Karpas-422 (cell line): ENCODE measurements around the gene SUCLA2. TPM values are rescaled to one million over a fixed set of nuclear protein-coding genes. Genes with fewer than 3 reads are reported as not detected.

Experiments used
- DNase-seq: peaks from one replicate; pipeline ENCODE4 v3.0.0-alpha.2; 2015
- H2AFZ ChIP-seq: fragments of 200-600 bp; sonication (generic); 2 replicates; pipeline ENCODE4 v1.6.1; 2014; ENCODE audit warnings: antibody characterized with exemption, low read length, mixed read lengths
- H3K27ac ChIP-seq: fragments of 200-600 bp; sonication (generic); 2 replicates; pipeline ENCODE4 v1.5.1; 2014; ENCODE audit warnings: mild to moderate bottlenecking, low read length, moderate library complexity
- H3K27me3 ChIP-seq: fragments of 200-600 bp; sonication (generic); 2 replicates; pipeline ENCODE4 v1.6.1; 2014; ENCODE audit warnings: low read length, mixed read lengths
- H3K36me3 ChIP-seq: fragments of 200-600 bp; sonication (generic); 2 replicates; pipeline ENCODE4 v1.6.1; 2014; ENCODE audit warnings: low read length, mixed read lengths; ENCODE audit not compliant: insufficient read depth
- H3K4me1 ChIP-seq: fragments of 200-600 bp; sonication (generic); 2 replicates; pipeline ENCODE4 v1.6.1; 2014; ENCODE audit warnings: mild to moderate bottlenecking, low read length, mixed read lengths
- H3K4me2 ChIP-seq: fragments of 200-600 bp; sonication (generic); 2 replicates; pipeline ENCODE4 v1.6.1; 2014; ENCODE audit warnings: low read length, low read depth, mild to moderate bottlenecking; ENCODE audit not compliant: poor library complexity, severe bottlenecking
- H3K4me3 ChIP-seq: fragments of 200-600 bp; sonication (generic); 2 replicates; pipeline ENCODE4 v1.5.1; 2014; ENCODE audit warnings: mild to moderate bottlenecking, antibody characterized with exemption, low read length, mixed read lengths
- H3K79me2 ChIP-seq: fragments of 200-600 bp; sonication (generic); 2 replicates; pipeline ENCODE4 v1.6.1; 2014; ENCODE audit warnings: mild to moderate bottlenecking, low read length, mixed read lengths
- H3K9ac ChIP-seq: fragments of 200-600 bp; sonication (generic); 2 replicates; pipeline ENCODE4 v1.6.0; 2014; ENCODE audit warnings: low read length
- H3K9me2 ChIP-seq: fragments of 200-600 bp; sonication (generic), shearing (Covaris generic); replicated peaks from 2 replicates; pipeline ENCODE4 v1.6.0; 2014; ENCODE audit warnings: mild to moderate bottlenecking, low read length, moderate library complexity; ENCODE audit not compliant: insufficient read depth
- H3K9me3 ChIP-seq: fragments of 300-700, 200-600 bp; sonication (generic); 2 replicates; pipeline ENCODE4 v1.6.1; 2014; ENCODE audit warnings: low read length, mixed read lengths
- H4K20me1 ChIP-seq: fragments of 200-600 bp; sonication (generic); 2 replicates; pipeline ENCODE4 v1.6.1; 2014; ENCODE audit warnings: mild to moderate bottlenecking, antibody characterized with exemption, low read length, low read depth; ENCODE audit not compliant: insufficient read depth
- total RNA-seq: library from RNA; depleted of rRNA; stranded (reverse); fragments of >200 nt; shearing (Covaris generic); gene quantifications from 2 replicates; pipeline ENCODE4 v1.2.3, GENCODE V29; 2014; ENCODE audit warnings: low replicate concordance; rRNA removed

SUCLA2 gene
- total RNA-seq, 1 experiment from 2014 or later = 43.4 TPM

GRCh38 chr13:47896546-47896945, 104.5 kb downstream of the SUCLA2 start:
- Histone ChIP-seq H4K20me1 (no peaks in the 10 kb centered on the region), H3K36me3 (no peaks in the 10 kb centered on the region), H3K79me2 (no peaks in the 10 kb centered on the region), H3K4me3 (no peak overlapping the region), H3K27ac (no peak overlapping the region), H3K9me2 (no peaks in the 10 kb centered on the region), H3K9me3 (no peaks in the 10 kb centered on the region), H3K4me2 (no peak overlapping the region), H3K4me1 (no peaks in the 10 kb centered on the region), H3K27me3 (no peaks in the 10 kb centered on the region), H2AFZ (no peak overlapping the region), H3K9ac (no peak overlapping the region)
- no peak for DNase-seq

- Histone ChIP-seq H3K4me1 (no peaks in the 10 kb centered on the region), H2AFZ (no peak overlapping the region), H3K9ac (no peak overlapping the region), H4K20me1 (no peaks in the 10 kb centered on the region), H3K9me3 (no peaks in the 10 kb centered on the region), H3K4me3 (no peak overlapping the region), H3K36me3 (no peaks in the 10 kb centered on the region), H3K4me2 (no peak overlapping the region), H3K9me2 (no peaks in the 10 kb centered on the region), H3K27me3 (no peaks in the 10 kb centered on the region), H3K27ac (no peak overlapping the region), H3K79me2 (no peaks in the 10 kb centered on the region)
- no peak for DNase-seq
These were observed 105.0 kb downstream of the SUCLA2 start for GRCh38 chr13:47896111-47896510.

GRCh38 chr13:47893527-47893926, 107.5 kb downstream of the SUCLA2 start:
- Histone ChIP-seq H3K4me1 (no peaks in the 10 kb centered on the region), H3K4me2 (no peak overlapping the region), H3K27me3 (no peaks in the 10 kb centered on the region), H3K4me3 (no peak overlapping the region), H3K36me3 (no peaks in the 10 kb centered on the region), H3K9me3 (no peaks in the 10 kb centered on the region), H3K27ac (no peak overlapping the region), H3K9me2 (no peaks in the 10 kb centered on the region), H3K9ac (no peak overlapping the region), H4K20me1 (no peaks in the 10 kb centered on the region), H3K79me2 (no peaks in the 10 kb centered on the region), H2AFZ (no peak overlapping the region)
- no peak for DNase-seq

Other genes starting within 250 kb of the SUCLA2 start
- 16.9 and 22.6 TPM in 2 replicates for gene NUDT15, start 36.5 kb upstream of the SUCLA2 start, total RNA-seq
- 33.4 and 68.3 TPM in 2 replicates for gene MED4, start 93.8 kb upstream of the SUCLA2 start, total RNA-seq
- gene ITM2B, start 231.9 kb upstream of the SUCLA2 start, total RNA-seq = 56.4 and 120 TPM in 2 replicates